Left colon (tissue), 2 donors: ENCODE results near the gene PRDX6. TPM values are rescaled to one million over a fixed set of nuclear protein-coding genes. Genes with fewer than 3 reads are reported as not detected.
"Not testable (repeated sequence)": the region's sequence is repeated elsewhere in the genome, so short reads cannot be mapped to it uniquely, and the experiment has no call there.

Source experiments
- ATAC-seq: fragments of 200-7000 bp; cut with Tn5 transposase; one replicate; pipeline ENCODE4 v1.9.1; 2020; ENCODE audit warnings: mild to moderate bottlenecking, moderate library complexity
- DNase-seq, 2 donors: peaks; one replicate each; pipeline ENCODE4 v3.0.0-alpha.2; 2020
- intact Hi-C, 2 donors: fragments of 100-400 bp; cut with DNase I in 1 of 2; cut with micrococcal nuclease in 1 of 2; formaldehyde crosslinking; loops; one replicate each; pipeline versions ENCODE4 v1.11.2 to v1.14.0; 2022; cut with DNase I, micrococcal nuclease
- total RNA-seq, 2 donors: library from RNA; stranded (reverse); fragmentation: NEBNext Ultra II Directional; extraction: Animal tissue kit (Norgen Biotek cat#: 25700); gene quantifications; one replicate each; pipeline ENCODE4 v1.2.1, GENCODE V29; 2021
- donor health status: DM: no; HTN: no; CAD: no.
- donor health status: DM: yes; HTN: yes; CAD: no.

Gene PRDX6
- total RNA-seq, 2 donors from 2014 or later, result 680 to 788 TPM

DNA sequence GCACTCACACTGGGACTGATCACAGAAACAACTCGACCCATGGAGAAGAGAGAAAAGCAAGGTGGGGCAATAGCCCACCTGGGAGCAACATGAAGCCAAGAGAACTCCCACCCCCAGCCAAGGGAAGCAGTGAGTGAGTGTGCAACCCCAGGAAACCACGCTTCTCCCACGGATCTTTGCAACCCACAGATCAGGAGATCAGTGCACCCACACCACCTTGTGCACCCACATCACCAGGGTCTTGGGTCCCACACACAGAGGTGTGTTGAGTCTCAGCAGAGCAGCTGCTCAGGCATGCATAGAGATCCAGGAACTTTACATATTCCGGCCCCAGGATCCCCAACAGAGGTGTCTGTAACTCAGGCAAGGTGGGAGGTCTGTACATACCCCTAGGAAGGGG lies 17.2 kb upstream of the PRDX6 start:
- intact Hi-C loops, result no loop called here
- DNase-seq (no peak), ATAC-seq (no peak)

DNA sequence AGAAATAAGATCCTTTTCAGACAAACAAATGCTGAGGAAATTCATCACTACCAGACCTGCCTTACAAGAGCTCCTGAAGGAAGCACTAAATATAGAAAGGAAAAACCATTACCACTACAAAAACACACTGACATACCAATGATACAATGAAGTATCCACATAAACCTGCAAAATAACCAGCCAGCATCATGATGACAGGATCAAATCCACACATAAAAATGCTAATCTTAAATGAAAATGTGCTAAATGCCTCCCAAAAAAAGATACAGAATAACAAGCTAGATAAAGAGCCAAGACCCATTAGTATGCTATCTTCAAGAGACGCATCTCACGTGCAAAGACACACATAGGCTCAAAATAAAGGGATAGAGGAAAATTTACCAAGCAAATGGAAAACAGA lies 14.5 kb upstream of the PRDX6 start:
- intact Hi-C loops, DNase-seq, ATAC-seq: not testable (repeated sequence)

GRCh38 chr1:173464185-173464584 lies 12.9 kb upstream of the PRDX6 start:
- DNase-seq, ATAC-seq, intact Hi-C loops: not testable (repeated sequence)

GRCh38 chr1:173467426-173467825 lies 9.7 kb upstream of the PRDX6 start:
- DNase-seq (no peak), ATAC-seq (no peak)
- intact Hi-C loops, result no loop called here

DNA sequence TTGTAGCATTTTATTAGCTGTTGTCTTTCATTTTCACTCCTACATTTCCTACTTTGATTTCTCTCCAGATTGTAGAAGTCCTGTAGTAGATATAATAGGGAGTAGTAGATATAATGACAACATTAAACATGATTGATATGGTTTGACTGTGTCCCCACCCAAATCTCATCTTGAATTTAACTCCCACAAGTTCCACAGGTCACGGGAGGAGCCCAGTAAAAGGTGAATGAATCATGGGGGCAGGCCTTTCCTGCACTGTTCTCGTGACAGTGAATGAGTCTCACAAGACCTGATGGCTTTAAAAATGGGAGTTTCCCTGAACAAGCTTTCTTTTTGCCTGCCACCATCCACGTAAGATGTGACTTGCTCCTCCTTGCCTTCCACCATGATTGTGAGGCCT lies 7.5 kb upstream of the PRDX6 start:
- intact Hi-C loops, result no loop called here
- ATAC-seq, result peak; percentile 88
- DNase-seq, result peak in 1 of 2 donors; percentile 37

DNA sequence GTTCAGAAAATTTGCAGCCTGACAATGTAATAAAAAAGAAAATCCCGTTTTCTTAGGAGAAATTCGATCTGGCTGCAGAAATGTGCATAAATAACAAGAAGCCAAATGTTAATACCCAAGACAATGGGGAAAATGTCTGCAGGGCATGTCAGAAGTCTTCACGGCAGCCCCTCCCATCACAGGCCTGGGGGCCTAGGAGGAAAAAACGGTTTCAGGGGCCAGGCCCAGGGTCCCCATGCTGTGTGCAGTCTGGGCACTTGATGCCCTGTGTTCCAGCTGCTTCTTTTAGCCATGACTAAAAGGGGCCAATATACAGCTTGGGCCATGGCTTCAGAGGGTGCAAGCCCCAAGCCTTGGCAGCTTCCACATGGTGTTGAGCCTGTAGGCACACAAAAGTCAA lies 6.5 kb upstream of the PRDX6 start:
- intact Hi-C loops, result no loop called here
- DNase-seq, result no peak

GRCh38 chr1:173473599-173474011 lies 3.5 kb upstream of the PRDX6 start:
- intact Hi-C loops, result no loop called here
- no peak for ATAC-seq
- DNase-seq, result no peak

More for the DNA sequence above, 6.5 kb upstream of the PRDX6 start:
- no peak for ATAC-seq

GRCh38 chr1:173474097-173474779 lies 2.9 kb upstream of the PRDX6 start:
- peak in 1 of 2 donors; percentile 11 for DNase-seq
- intact Hi-C loops, result no loop called here
- ATAC-seq, result no peak

DNA sequence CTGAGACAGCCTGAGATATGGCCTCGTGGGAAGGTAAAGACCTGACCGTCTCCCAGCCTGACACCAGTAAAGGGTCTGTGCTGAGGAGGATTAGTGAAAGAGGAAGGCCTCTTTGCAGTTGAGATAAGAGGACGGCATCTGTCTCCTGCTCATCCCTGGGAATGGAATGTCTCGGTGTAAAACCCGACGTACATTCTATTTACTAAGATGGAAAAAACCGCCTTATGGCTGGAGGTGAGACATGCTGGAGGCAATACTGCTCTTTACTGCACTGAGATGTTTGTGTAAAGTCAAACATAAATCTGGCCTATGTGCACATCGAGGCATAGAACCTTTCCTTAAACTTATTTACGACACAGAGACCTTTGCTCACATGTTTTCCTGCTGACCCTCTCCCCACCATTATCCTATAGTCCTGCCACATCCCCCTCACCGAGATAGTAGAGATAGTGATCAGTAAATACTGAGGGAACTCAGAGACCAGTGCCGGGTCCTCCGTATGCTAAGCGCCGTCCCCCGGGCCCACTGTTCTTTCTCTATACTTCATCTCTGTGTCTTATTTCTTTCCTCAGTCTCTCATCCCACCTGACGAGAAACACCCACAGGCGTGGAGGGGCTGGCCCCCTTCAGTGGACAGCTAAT lies 2.2 kb upstream of the PRDX6 start:
- ATAC-seq, result not testable (repeated sequence)
- DNase-seq, result peak; percentile 32 to 48
- intact Hi-C loops, result loop anchor here in 1 of 2 donors (5.0 kb wide), 1 partner anchor 43 kb away; no protein-coding TSS in a partner anchor

- ATAC-seq (peak; percentile 18), DNase-seq (peak in 1 of 2 donors; percentile 15)
- intact Hi-C loops, result loop anchor here in 1 of 2 donors (5.0 kb wide), 1 partner anchor 43 kb away; no protein-coding TSS in a partner anchor
Measured at GRCh38 chr1:173475564-173476196, 1.5 kb upstream of the PRDX6 start.

- intact Hi-C loops, result loop anchor here in 1 of 2 donors (5.0 kb wide), 1 partner anchor 44 kb away; no protein-coding TSS in a partner anchor
- ATAC-seq, result no peak
- DNase-seq, result no peak
Measured at GRCh38 chr1:173476197-173476664, 904 bp upstream of the PRDX6 start.

GRCh38 chr1:173476665-173477285 lies 360 bp upstream of the PRDX6 start:
- intact Hi-C loops, result loop anchor here in 1 of 2 donors (5.0 kb wide), 1 partner anchor 44 kb away; no protein-coding TSS in a partner anchor
- peak; percentile 93 to 95 for DNase-seq
- ATAC-seq, result peak; percentile 79

- intact Hi-C loops, result loop anchor here in 1 of 2 donors (5.0 kb wide), 1 partner anchor 46 kb away; no protein-coding TSS in a partner anchor
Measured at GRCh38 chr1:173478094-173478674, 1.0 kb downstream of the PRDX6 start.

DNA sequence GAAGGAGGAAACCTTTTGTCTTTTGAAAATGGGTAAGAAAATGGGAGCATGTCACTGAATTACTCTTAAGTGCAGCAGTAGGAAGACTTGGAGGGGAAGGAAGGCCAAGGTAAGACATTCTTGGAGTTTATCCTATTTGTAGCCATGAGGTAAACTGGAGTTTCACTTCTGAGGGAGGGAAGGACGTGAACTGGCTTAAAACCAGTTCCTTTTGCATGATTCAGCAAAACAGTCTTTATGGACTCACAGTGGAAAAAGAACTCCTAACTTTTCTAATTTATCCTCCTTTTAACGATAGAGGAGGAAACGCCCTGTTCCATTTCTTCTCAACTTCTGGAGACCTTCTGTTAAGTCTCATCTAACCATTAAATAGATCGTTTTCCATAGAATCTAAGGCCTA lies 2.5 kb downstream of the PRDX6 start:
- intact Hi-C loops, result loop anchor here in 1 of 2 donors (5.0 kb wide), 1 partner anchor 47 kb away; no protein-coding TSS in a partner anchor
- DNase-seq (no peak), ATAC-seq (no peak)

More at GRCh38 chr1:173478094-173478674, 1.0 kb downstream of the PRDX6 start:
- peak; percentile 38 to 51 for DNase-seq
- ATAC-seq, result peak; percentile 28

- intact Hi-C loops, result no loop called here
- DNase-seq (no peak), ATAC-seq (no peak)
Measured at GRCh38 chr1:173481195-173481772, 4.1 kb downstream of the PRDX6 start.

DNA sequence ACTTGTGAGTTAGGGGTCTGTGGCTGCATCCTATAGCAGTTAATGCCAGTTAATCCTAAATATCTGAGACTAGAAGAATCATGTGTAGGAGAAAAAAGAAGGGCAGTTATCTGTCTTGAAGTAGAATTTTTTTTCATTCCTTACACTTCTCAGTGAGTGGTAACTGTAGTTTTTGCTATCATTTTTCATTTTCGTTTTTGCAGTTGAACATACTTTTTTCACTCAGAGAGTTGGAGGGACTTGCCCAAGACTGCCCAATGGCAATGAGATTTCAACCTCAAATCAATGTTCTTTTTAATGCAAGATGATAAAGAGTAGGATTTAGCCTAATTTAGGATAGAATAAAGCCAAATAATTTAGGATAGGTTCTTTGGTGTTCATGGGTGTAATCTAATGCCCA lies 5.5 kb downstream of the PRDX6 start:
- ATAC-seq (no peak), DNase-seq (no peak)
- intact Hi-C loops, result no loop called here

DNA sequence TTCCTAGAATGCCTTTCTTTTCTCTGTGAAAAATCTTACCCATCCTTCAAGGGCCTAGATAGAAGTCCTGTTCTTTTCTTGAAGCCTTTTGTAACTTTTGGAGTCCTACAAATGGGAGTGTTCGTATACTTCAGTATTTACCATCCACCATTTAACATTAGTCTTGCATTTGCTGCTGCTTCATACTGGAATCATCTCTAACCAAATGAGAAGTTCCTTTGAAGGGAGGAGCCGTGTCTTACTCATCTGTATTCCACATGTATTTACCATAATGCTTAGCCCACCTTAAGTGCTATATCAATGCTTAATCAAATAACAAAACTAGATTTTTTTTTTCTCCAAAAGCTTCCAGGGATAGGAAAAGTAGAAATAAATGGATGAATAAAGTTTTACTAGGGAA lies 7.1 kb downstream of the PRDX6 start:
- ATAC-seq (no peak), DNase-seq (no peak)
- intact Hi-C loops, result no loop called here

DNA sequence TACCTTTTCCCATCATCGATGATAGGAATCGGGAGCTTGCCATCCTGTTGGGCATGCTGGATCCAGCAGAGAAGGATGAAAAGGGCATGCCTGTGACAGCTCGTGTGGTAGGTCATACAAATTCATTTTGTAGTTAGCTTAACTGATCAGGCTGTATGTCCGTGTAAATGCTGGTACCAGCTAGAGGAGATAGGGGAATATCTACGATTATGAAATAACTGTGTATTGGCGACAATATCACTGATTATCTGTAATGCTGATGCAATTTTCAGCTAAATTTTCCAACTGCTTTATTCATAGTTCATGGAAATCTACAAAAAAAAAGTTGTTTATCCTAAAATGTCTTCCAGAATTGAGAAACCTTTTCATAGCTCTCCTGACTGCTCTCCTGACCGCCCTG lies 8.3 kb downstream of the PRDX6 start:
- no peak for ATAC-seq
- intact Hi-C loops, result no loop called here
- no peak for DNase-seq
